Measurements from ENCODE around the gene HDGF.

Gene HDGF
- 78.7 to 279 (median 136) reads per million in 17 experiments for total RNA-seq

- DNase-seq, result no peak
Observed at GRCh38 chr1:156751451-156751756, at the start of gene HDGF. TSS of gene HDGF (minus strand) at chr1:156751675. CDS start at chr1:156751429, 246 bp downstream.

- peak; percentile 65 to 70 (median 68) for DNase-seq
Observed at GRCh38 chr1:156797212-156797871, 45.9 kb upstream of the HDGF start.

GRCh38 chr1:156796340-156797097 lies 45.0 kb upstream of the HDGF start:
- no peak for DNase-seq

- no peak for DNase-seq
Observed at GRCh38 chr1:156795787-156796186, 44.3 kb upstream of the HDGF start.

DNA sequence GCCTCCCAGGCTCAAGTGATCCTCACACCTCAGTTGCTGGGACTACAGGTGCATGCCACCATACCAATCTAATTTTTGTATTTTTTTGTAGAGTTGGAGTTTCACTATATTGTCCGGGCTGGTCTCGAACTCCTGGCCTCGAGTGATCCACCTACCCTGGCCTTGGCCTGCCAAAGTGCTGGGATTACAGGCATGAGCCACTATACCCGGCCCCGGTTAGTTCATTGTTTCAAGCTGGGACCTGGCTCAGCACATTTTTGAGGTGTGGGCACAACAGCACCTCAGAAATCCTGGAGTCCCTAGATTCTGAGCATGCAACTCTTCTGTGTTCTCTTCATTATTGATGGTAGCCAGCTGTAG lies 43.9 kb upstream of the HDGF start:
- DNase-seq, result no peak

GRCh38 chr1:156794506-156795373 lies 43.3 kb upstream of the HDGF start:
- DNase-seq, result no peak

- DNase-seq, result no peak
Observed at GRCh38 chr1:156789621-156790318, 38.3 kb upstream of the HDGF start.

DNA sequence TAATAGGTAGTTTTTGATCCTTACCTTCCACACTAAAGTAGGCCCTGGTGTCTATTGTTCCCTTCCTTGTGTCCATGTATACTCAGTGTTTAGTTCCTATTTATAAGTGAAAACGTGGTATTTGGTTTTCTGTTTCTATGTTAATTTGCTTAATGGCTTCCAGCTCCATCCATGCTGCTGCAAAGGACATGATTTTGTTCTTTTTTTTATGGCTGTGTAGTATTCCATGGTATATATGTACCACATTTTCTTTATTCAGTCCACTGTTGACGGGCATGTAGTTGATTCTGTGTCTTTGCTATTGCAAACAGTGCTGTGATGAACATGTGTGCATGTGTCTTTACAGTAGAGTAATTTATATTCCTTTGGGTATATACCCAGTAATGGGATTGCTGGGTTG lies 36.7 kb upstream of the HDGF start:
- no peak for DNase-seq

- no peak for DNase-seq
Observed at GRCh38 chr1:156786640-156787039, 35.2 kb upstream of the HDGF start.

GRCh38 chr1:156785458-156785857 lies 34.0 kb upstream of the HDGF start:
- no peak for DNase-seq

DNA sequence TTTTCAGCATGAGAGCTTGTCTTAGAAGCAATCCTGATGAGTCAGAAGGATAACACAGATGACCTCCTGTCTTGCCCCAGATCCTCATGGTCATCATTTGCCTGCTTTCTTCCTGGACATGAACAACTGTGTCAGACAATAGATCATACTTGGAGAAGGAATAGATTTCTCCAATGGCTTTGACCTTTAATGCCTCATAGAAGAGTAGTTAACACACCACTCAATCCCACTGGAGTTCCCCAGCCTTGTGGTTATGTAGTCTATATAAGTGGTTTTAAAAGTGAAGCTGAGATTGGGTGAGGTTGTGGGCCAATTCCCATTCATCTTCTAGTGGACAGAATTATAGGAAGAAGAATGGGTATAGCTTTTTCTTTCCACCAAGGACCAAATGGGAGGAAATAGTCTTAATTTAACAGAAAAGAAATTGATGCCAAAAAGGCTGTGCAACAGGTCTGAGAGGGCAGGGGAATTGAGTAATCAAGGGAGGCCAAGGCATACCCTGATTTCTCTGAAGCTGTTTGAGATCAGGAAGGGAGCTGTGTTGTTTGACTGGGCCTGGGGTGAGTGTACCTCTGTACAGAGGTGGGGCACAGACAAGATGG lies 30.2 kb upstream of the HDGF start:
- DNase-seq, result peak; percentile 17 to 65 (median 29)

- no peak for DNase-seq
Observed at GRCh38 chr1:156777573-156777972, 26.1 kb upstream of the HDGF start.

- DNase-seq, result no peak
Observed at GRCh38 chr1:156776942-156777341, 25.5 kb upstream of the HDGF start.

DNA sequence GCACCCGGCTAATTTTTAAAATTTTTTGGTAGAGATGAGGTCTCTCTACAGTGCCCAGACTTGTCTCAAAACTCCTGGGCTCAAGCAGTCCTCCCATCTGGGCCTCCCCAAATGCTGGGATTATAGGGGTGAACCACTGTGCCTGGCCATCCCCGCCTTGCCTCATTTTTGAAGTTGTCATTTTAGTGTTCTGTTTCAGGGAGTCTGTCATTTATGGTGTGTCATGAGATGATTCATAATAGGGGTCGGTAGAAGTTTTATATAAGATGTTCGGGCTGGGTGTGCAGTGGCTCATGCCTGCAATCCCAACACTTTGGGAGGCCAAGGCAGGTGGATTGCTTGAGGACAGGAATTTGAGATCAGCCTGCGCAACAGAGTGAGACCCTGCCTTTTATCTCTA lies 24.3 kb upstream of the HDGF start:
- no peak for DNase-seq

DNA sequence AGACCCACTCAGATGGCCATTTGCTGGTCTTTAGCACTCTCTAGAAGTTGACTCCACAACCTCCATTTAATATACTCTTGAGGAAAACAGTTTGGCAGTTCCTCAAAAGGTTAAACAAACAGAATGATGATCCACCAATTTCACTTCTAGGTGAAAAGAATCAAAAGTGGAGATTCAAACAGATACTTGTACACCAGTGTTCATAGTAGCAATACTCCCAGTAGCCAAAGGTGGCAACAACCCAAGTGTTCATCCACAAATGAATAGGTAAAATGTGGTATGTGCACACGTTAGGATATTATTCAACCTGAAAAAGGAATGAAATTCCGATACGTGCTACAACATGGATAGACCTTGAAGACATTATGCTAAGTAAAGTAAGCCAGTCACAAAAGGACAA lies 22.1 kb upstream of the HDGF start:
- no peak for DNase-seq

- DNase-seq, result no peak
Observed at GRCh38 chr1:156772728-156773497, 21.4 kb upstream of the HDGF start.

DNA sequence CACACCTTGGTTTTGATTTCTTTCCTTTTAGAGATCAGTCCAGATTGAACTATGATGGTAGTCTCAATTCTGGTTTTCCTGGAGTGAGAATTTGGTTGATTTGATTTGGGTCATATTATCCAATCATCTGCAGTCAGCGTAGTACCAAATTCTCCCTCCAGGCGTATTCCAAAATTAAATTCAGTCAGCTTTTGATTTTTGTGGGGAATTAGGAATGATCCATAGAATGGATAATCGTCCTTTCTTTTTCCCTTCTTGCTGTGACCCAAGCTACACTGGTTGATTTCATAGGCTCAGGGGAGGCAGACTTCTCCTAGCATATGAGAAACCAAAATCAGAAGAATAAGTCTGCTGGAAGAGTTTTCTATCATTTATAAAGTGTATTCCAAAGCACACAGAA lies 20.7 kb upstream of the HDGF start:
- DNase-seq, result no peak

DNA sequence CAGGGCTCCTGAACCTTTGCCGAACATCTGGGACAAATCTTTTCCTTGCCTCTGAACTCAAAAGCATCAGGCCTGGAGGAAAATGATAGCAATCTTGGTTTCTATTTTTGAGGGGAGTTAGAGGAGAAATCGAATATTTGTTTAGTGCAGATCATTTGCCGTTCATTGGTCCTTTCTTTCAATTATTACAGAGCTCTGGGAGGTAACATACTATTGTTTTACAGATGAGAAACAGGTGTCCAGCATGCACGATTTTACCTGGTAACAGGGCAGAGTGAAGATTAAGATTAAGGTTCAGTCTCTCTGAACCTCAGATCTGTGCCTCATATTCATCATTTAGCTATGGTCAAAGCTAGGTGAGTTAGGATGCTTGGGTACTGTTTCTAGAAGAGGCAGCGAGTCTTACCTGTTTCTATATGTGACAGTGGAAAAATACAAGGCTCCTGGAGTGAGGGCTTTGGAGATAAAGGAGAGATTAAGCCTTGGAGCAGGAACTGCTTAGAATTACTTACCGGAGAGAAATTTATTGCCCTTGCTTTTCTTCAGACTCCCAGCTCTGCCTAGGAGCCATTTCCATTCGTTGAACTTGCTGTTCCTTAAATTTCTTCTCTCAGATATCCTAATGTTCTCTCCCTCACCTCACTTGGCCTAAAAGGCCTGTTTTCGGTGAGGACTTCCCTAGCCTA lies 17.3 kb upstream of the HDGF start:
- DNase-seq, result peak in 1 of 4 experiments; percentile 22

- peak; percentile 33 to 68 (median 42) for DNase-seq
Observed at GRCh38 chr1:156767879-156768604, 16.6 kb upstream of the HDGF start.

Measured in suppressor macrophage (primary cell).